H1 (cell line): ENCODE measurements around the gene CSF2RB. TPM values are rescaled to one million over a fixed set of nuclear protein-coding genes. Genes with fewer than 3 reads are reported as not detected.

ENCODE experiments used
- CTCF ChIA-PET: fragments of 300-600 bp; sonication (Branson Sonifier 250); formaldehyde crosslinking; loops from one replicate; lab custom pipeline; 2021; ENCODE audit not compliant: partially characterized antibody; lab: Charles Lee
- POLR2A ChIA-PET: fragments of 300-600 bp; sonication (Branson Sonifier 250); formaldehyde crosslinking; loops from one replicate; lab custom pipeline; 2021; ENCODE audit warnings: inconsistent platforms; ENCODE audit not compliant: partially characterized antibody; lab: Charles Lee
- DNase-seq, 2 experiments: peaks; one replicate each; pipeline versions ENCODE4 v3.0.0 to v3.0.0-alpha.2; 2010 to 2022; ENCODE audit warnings: low spot score in 2 of 2, low read depth in 1 of 2, mixed read lengths in 1 of 2
- FAIRE-seq: peaks from 2 replicates; lab custom pipeline; 2011; peaks lifted over from hg19 to GRCh38; lab: Jason Lieb, UNC
- H2AFZ ChIP-seq: 2 replicates; pipeline ENCODE4 v1.8.1; 2012; ENCODE audit warnings: low read length, inconsistent platforms
- H2AK5ac ChIP-seq: 2 replicates; pipeline ENCODE4 v1.6.1; 2013; ENCODE audit warnings: low read depth, low read length
- H2BK120ac ChIP-seq: replicated peaks from 2 replicates; pipeline ENCODE3; 2013; ENCODE audit warnings: low read depth, low read length, inconsistent platforms
- H2BK12ac ChIP-seq: 2 replicates; pipeline ENCODE4 v1.6.1; 2013; ENCODE audit warnings: low read depth, low read length
- H2BK15ac ChIP-seq: 2 replicates; pipeline ENCODE4 v1.6.1; 2013; ENCODE audit warnings: low read length
- H2BK20ac ChIP-seq: 2 replicates; pipeline ENCODE4 v1.6.1; 2013; ENCODE audit warnings: low read length
- H2BK5ac ChIP-seq: 2 replicates; pipeline ENCODE4 v1.6.1; 2013; ENCODE audit warnings: low read depth, low read length
- H3K14ac ChIP-seq: 2 replicates; pipeline ENCODE4 v1.6.1; 2013; ENCODE audit warnings: inconsistent platforms; ENCODE audit not compliant: insufficient read length
- H3K18ac ChIP-seq: 2 replicates; pipeline ENCODE4 v1.6.1; 2013; ENCODE audit warnings: low read length; ENCODE audit errors: extremely low read depth
- H3K23ac ChIP-seq: 2 replicates; pipeline ENCODE4 v1.6.1; 2013; ENCODE audit warnings: inconsistent platforms; ENCODE audit not compliant: insufficient read length
- H3K23me2 ChIP-seq: 2 replicates; pipeline ENCODE4 v1.6.1; 2013; ENCODE audit warnings: low read depth, low read length
- H3K27ac ChIP-seq: 2 replicates; pipeline ENCODE4 v1.6.1; 2011; ENCODE audit warnings: low read depth, low read length, inconsistent platforms
- H3K27me3 ChIP-seq, 4 experiments: replicated peaks in 1 of 4; 1 replicate in 1 of 4; 2 replicates in 3 of 4; pipeline versions ENCODE4 v1.6.1 to v1.8.1; 2011 to 2013; ENCODE audit warnings: low read length in 3 of 4, mild to moderate bottlenecking in 3 of 4, inconsistent platforms in 2 of 4, mixed read lengths in 2 of 4, moderate library complexity in 1 of 4; ENCODE audit not compliant: control insufficient read depth in 3 of 4, insufficient read depth in 3 of 4; ENCODE audit errors: extremely low read depth in 1 of 4
- H3K36me3 ChIP-seq, 4 experiments: 2 replicates each; pipeline versions ENCODE4 v1.6.1 to v1.8.1; 2011 to 2013; ENCODE audit warnings: mild to moderate bottlenecking in 4 of 4, low read length in 3 of 4, moderate library complexity in 2 of 4, control low read depth in 1 of 4, inconsistent platforms in 1 of 4; ENCODE audit not compliant: insufficient read depth in 4 of 4, control insufficient read depth in 2 of 4
- H3K4ac ChIP-seq: replicated peaks from 2 replicates; pipeline ENCODE3; 2013; ENCODE audit warnings: low read length, low read depth, mixed read lengths, inconsistent platforms; ENCODE audit not compliant: insufficient read length
- H3K4me1 ChIP-seq, 4 experiments: replicated peaks in 1 of 4; 1 replicate in 1 of 4; 2 replicates in 3 of 4; pipeline versions ENCODE4 v1.6.1 to v1.8.1; 2011 to 2013; ENCODE audit warnings: low read length in 3 of 4, inconsistent platforms in 2 of 4, mixed read lengths in 1 of 4; ENCODE audit not compliant: insufficient read depth in 4 of 4, control insufficient read depth in 3 of 4
- H3K4me2 ChIP-seq, 2 experiments: 2 replicates each; pipeline versions ENCODE4 v1.6.1 to v1.8.1; 2011 to 2013; ENCODE audit warnings: low read depth in 2 of 2, low read length in 2 of 2, control low read depth in 1 of 2, inconsistent platforms in 1 of 2, mild to moderate bottlenecking in 1 of 2; ENCODE audit not compliant: insufficient read depth in 1 of 2
- H3K4me3 ChIP-seq, 4 experiments: fragments of 200-600, 300-600 bp in 1 of 4; sonication (generic), shearing (Covaris generic), sonication (Bioruptor Twin) in 1 of 4; 2 replicates each; pipeline versions ENCODE4 v1.5.1 to v1.8.1; 2011 to 2016; ENCODE audit warnings: low read length in 4 of 4, low read depth in 3 of 4, control low read depth in 2 of 4, inconsistent platforms in 2 of 4, mild to moderate bottlenecking in 2 of 4, mixed read lengths in 1 of 4, moderate library complexity in 1 of 4; ENCODE audit not compliant: insufficient read depth in 2 of 4; ENCODE audit errors: extremely low read depth in 1 of 4
- H3K56ac ChIP-seq: replicated peaks from 2 replicates; pipeline ENCODE3; 2013; ENCODE audit warnings: low read depth, mild to moderate bottlenecking, mixed read lengths, low read length, inconsistent platforms; ENCODE audit not compliant: insufficient read length
- H3K79me1 ChIP-seq: 2 replicates; pipeline ENCODE4 v1.6.1; 2013; ENCODE audit warnings: low read depth, low read length, control low read depth
- H3K79me2 ChIP-seq, 2 experiments: 2 replicates each; pipeline versions ENCODE4 v1.6.1 to v1.8.1; 2012 to 2013; ENCODE audit warnings: low read length in 2 of 2, mild to moderate bottlenecking in 2 of 2, inconsistent platforms in 1 of 2; ENCODE audit not compliant: insufficient read depth in 2 of 2, control insufficient read depth in 1 of 2
- H3K9ac ChIP-seq, 4 experiments: replicated peaks in 1 of 4; 1 replicate in 1 of 4; 2 replicates in 3 of 4; pipeline versions ENCODE4 v1.6.1 to v1.8.1; 2011 to 2013; ENCODE audit warnings: low read depth in 3 of 4, low read length in 3 of 4, control low read depth in 2 of 4, mild to moderate bottlenecking in 2 of 4, moderate library complexity in 2 of 4, inconsistent platforms in 1 of 4; ENCODE audit errors: extremely low read depth in 1 of 4
- H3K9me3 ChIP-seq, 2 experiments: 2 replicates each; pipeline versions ENCODE4 v1.6.1 to v1.8.1; 2012 to 2013; ENCODE audit warnings: mild to moderate bottlenecking in 2 of 2, moderate library complexity in 2 of 2, control low read depth in 1 of 2, inconsistent platforms in 1 of 2, low read depth in 1 of 2, low read length in 1 of 2, mixed read lengths in 1 of 2; ENCODE audit not compliant: insufficient read depth in 2 of 2
- H4K20me1 ChIP-seq, 2 experiments: replicated peaks in 1 of 2; 2 replicates each; pipeline versions ENCODE3 to v1.8.1; 2011 to 2013; ENCODE audit warnings: inconsistent platforms in 2 of 2, low read length in 2 of 2, mild to moderate bottlenecking in 1 of 2; ENCODE audit not compliant: insufficient read depth in 2 of 2, control insufficient read depth in 1 of 2
- H4K5ac ChIP-seq: 2 replicates; pipeline ENCODE4 v1.6.1; 2013; ENCODE audit warnings: low read length, low read depth, mixed read lengths, inconsistent platforms; ENCODE audit not compliant: insufficient read length
- H4K8ac ChIP-seq: 2 replicates; pipeline ENCODE4 v1.8.0; 2013; ENCODE audit warnings: mild to moderate bottlenecking, moderate library complexity, low read length, inconsistent platforms; ENCODE audit not compliant: insufficient read depth; ENCODE audit errors: extremely low read depth
- H4K91ac ChIP-seq: replicated peaks from 2 replicates; pipeline ENCODE3; 2013; ENCODE audit warnings: low read length, mixed read lengths, inconsistent platforms; ENCODE audit not compliant: insufficient read length
- BRCA1 ChIP-seq: IDR thresholded peaks from 2 replicates; pipeline ENCODE4 v1.6.1; 2012; ENCODE audit warnings: low read depth, low read length, improper control_type of control experiment
- GTF2F1 ChIP-seq: IDR thresholded peaks from 2 replicates; pipeline ENCODE4 v1.6.1; 2012; ENCODE audit warnings: low read depth, low read length, improper control_type of control experiment, borderline replicate concordance
- MAX ChIP-seq: IDR thresholded peaks from 2 replicates; pipeline ENCODE4 v1.6.1; 2012; ENCODE audit warnings: inconsistent platforms
- RXRA ChIP-seq: IDR thresholded peaks from 2 replicates; pipeline ENCODE4 v1.6.1; 2011; ENCODE audit warnings: low read depth, mild to moderate bottlenecking, low read length, moderate library complexity; ENCODE audit not compliant: insufficient read depth
- SIRT6 ChIP-seq: IDR thresholded peaks from one replicate; pipeline ENCODE4 v1.7.1; 2012; ENCODE audit warnings: low read length, inconsistent platforms
- SUZ12 ChIP-seq: fragments of 200-600 bp; sonication (generic); IDR thresholded peaks from 2 replicates; pipeline ENCODE4 v1.6.1; 2012; ENCODE audit warnings: mild to moderate bottlenecking, inconsistent platforms, low read length, moderate library complexity, mixed read lengths
- YY1 ChIP-seq: IDR thresholded peaks from 2 replicates; pipeline ENCODE4 v1.6.1; 2011; ENCODE audit warnings: low read depth, mild to moderate bottlenecking, low read length
- WGBS, 2 experiments: shearing (Covaris generic) in 1 of 2; methylation state at CpG; one replicate each; pipeline versions ENCODE4 v1.1.6 to v1.1.7; 2013 to 2015; ENCODE audit warnings: low lambda C conversion rate in 2 of 2, mixed read lengths in 2 of 2, inconsistent platforms in 1 of 2, low coverage in 1 of 2, missing lambda C conversion rate in 1 of 2; ENCODE audit not compliant: insufficient replicate concordance in 2 of 2, insufficient coverage in 1 of 2, insufficient read length in 1 of 2; ENCODE audit errors: extremely low coverage in 1 of 2, missing lambda C conversion rate in 1 of 2; 5-methylcytosine and 5-hydroxymethylcytosine counted together
- polyA plus RNA-seq, 7 experiments: library from polyadenylated mRNA; depleted of rRNA in 3 of 7; stranded (reverse) in 5 of 7; unstranded in 2 of 7; fragments of >200 nt in 5 of 7; fragments of 200-250 nt in 2 of 7; gene quantifications; 1 replicate in 5 of 7; 2 replicates in 1 of 7; 4 replicates in 1 of 7; pipeline versions ENCODE4 v1.2.1 to v1.2.3, GENCODE V29; 2011 to 2013; ENCODE audit warnings: missing spikeins in 2 of 7, mixed read lengths in 2 of 7
- total RNA-seq: library from RNA; stranded (reverse); fragmentation: NEBNext Ultra II Directional; extraction: Animal tissue kit (Norgen Biotek cat#: 25700); gene quantifications from 2 replicates; pipeline ENCODE4 v1.2.1, GENCODE V29; 2021
- TF ChIP-seq, protein P1 (sequence below): IDR thresholded peaks from 2 replicates; pipeline ENCODE4 v1.6.1; 2011; ENCODE audit warnings: low read length, improper control_type of control experiment

CSF2RB gene
- total and polyA plus RNA-seq, 2 of the 8 experiments (the other 6 are each of a cell fraction or from before 2014, with no cell fraction given) = not detected

- Histone ChIP-seq H2BK20ac (no peak overlapping the region), H3K56ac (no peak overlapping the region), H4K91ac (no peak overlapping the region), H3K4me1 (no peaks in the 10 kb centered on the region), H4K5ac (no peak overlapping the region), H3K9ac (no peak overlapping the region), H2BK12ac (no peak overlapping the region), H4K8ac (no peak overlapping the region), H3K27me3 (no peaks in the 10 kb centered on the region), H3K79me2 (no peaks in the 10 kb centered on the region), H3K23me2 (no peaks in the 10 kb centered on the region; the same call in 1 of the 2 replicates), H3K4ac (no peak overlapping the region), H4K20me1 (no peaks in the 10 kb centered on the region), H2BK120ac (no peak overlapping the region), H3K27ac (no peak overlapping the region), H3K36me3 (no peaks in the 10 kb centered on the region), H3K14ac (no peak overlapping the region), H3K4me3 (no peak overlapping the region), H3K18ac (no peak overlapping the region), H3K23ac (no peak overlapping the region), H2AK5ac (no peak overlapping the region), H2BK5ac (no peak overlapping the region), H2AFZ (no peak overlapping the region), H3K4me2 (no peak overlapping the region), H3K79me1 (no peaks in the 10 kb centered on the region)
- CTCF ChIA-PET = interaction anchor here (1.2 to 1.5 kb wide), 4 partner anchors 10 to 54 kb away, joined by 3 to 4 read pairs (median 3); no protein-coding TSS in a partner anchor
- DNase-seq = no peak
- WGBS, 2 experiments = 90% methylated on average over 16 of the region's 17 CpGs; no CpG with 5 or more reads in 1 of the 2 experiments
- no peak for FAIRE-seq
- TF ChIP-seq MAX (no peak), YY1 (no peak), GTF2F1 (no peak), BRCA1 (no peak), RXRA (no peak), SUZ12 (no peak), SIRT6 (no peak)
- TF ChIP-seq, protein P1, sequence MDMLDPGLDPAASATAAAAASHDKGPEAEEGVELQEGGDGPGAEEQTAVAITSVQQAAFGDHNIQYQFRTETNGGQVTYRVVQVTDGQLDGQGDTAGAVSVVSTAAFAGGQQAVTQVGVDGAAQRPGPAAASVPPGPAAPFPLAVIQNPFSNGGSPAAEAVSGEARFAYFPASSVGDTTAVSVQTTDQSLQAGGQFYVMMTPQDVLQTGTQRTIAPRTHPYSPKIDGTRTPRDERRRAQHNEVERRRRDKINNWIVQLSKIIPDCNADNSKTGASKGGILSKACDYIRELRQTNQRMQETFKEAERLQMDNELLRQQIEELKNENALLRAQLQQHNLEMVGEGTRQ = no peak
- TF ChIP-seq, all 59 proteins: peak for 0
- POLR2A ChIA-PET = no interaction called here
- Histone ChIP-seq H2BK15ac (no peak overlapping the region), H3K9me3 (no peaks in the 10 kb centered on the region)
Measured at GRCh38 chr22:36950797-36951590, 37.6 kb downstream of the CSF2RB start.
